Activated CD4-positive, alpha-beta T cell treated with anti-CD3 and anti-CD28 coated beads for 4 hours (primary cell): Measurements from ENCODE around the gene PRR12.
"Not testable (repeated sequence)": the region's sequence is repeated elsewhere in the genome, so short reads cannot be mapped to it uniquely, and the experiment has no call there.

Source experiments
- DNase-seq, 2 donors: peaks; one replicate each; pipeline ENCODE4 v3.0.0-alpha.2; 2020

PRR12 gene

DNA sequence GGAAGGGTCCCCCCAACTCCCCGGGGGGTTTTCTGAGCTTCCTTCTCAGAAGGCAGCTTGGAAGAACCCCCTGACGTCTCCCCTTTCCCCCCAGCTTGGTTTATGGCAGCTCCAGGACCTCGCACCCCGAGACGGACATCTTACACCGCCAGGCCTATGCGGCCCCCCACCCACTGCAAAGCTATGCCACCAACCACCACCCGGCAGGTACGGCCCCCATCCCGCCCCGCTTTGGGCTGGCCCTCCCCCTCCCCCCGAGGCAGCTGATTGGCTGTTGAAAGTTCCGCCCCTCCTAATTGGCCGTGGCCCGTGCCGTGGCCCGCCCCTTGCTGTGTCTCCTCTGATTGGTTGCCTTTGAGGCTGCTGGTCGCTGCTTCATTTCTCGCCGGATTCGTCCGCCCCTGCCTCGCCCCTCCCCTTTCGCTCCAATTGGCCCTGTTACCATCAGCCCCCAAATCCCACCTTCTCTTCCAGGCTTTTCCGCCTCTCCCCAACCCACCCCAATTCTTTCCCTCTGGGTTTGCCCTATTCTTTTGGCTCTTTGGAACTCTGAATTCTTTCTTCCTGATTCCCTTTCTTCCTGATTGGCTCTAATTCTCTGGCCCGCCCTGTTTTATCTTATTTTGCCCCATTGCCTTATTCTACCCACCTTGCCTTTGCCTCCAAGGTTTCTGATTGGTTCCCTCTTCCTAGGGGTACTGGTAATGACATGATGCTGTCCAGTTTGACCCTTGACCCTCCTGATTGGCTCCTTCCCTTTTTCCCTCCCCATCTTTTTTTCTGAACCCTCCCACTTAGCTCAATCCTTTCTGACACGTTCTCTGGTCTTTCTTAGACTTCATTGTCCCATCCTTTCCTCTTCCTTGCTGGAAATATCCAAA, 2.5 kb downstream of the PRR12 start:
- DNase-seq: peak; percentile 92

- DNase-seq: no peak
These were observed 3.4 kb downstream of the PRR12 start for GRCh38 chr19:49594157-49594992.

DNA sequence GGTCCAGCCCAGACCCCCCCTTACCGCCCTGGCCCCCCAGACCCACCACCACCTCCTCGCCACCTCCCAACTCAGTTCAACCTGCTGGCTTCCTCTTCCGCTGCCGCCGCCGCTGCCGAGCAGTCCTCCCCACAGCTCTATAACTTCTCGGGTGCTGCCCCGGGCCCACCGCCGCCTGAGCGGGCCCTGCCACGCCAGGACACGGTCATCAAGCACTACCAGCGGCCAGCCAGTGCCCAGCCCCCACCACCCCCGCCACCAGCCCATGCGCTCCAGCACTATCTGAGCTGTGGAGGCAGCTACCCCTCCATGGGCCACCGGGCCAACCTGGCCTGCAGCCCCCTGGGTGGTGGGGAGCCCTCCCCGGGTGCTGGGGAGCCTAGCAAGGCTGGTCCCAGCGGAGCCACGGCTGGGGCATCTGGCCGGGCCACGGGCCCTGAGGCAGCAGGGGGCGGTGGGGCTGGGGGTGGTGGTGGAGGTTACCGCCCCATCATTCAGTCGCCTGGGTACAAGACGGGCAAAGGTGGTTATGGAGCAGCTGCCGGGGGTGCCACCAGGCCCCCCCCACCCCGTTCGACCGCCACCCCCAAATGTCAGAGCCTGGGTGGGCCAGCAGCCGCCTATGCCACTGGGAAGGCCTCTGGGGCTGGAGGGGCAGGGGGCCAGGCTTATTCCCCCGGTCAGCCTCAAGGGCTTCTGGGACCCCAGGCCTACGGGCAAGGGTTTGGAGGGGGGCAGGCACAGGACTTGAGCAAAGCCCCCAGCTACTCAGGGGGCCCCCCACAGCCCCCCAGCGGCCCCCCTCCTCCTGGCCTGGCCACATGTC, 4.2 kb downstream of the PRR12 start:
- no peak for DNase-seq

DNA sequence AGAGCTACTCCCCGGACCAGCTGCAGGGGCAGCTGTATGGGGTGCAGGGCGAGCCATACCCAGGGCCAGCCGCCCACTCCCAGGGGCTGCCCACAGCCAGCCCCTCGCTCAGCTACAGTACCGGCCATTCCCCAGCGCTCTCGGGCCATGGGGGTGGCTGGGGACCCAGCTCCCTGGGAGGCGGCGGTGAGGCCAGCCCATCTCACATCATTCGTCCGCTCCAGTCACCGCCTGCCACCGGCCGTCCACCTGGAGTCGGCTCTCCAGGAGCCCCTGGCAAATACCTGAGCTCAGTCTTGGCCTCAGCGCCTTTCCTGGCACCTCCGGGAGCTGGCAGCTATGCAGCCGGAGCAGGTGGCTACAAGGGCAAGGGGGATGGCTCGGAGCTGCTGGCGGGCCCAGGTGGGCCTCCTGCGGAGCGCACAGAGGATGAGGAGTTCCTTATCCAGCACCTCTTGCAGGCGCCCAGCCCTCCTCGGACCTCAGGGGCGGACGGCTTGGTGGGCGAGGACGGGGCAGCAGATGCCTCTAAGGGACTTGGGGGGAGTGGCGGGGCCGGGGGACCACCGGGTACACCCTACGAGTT, 4.9 kb downstream of the PRR12 start:
- DNase-seq: no peak

GRCh38 chr19:49596407-49596806, 5.4 kb downstream of the PRR12 start:
- no peak for DNase-seq

DNA sequence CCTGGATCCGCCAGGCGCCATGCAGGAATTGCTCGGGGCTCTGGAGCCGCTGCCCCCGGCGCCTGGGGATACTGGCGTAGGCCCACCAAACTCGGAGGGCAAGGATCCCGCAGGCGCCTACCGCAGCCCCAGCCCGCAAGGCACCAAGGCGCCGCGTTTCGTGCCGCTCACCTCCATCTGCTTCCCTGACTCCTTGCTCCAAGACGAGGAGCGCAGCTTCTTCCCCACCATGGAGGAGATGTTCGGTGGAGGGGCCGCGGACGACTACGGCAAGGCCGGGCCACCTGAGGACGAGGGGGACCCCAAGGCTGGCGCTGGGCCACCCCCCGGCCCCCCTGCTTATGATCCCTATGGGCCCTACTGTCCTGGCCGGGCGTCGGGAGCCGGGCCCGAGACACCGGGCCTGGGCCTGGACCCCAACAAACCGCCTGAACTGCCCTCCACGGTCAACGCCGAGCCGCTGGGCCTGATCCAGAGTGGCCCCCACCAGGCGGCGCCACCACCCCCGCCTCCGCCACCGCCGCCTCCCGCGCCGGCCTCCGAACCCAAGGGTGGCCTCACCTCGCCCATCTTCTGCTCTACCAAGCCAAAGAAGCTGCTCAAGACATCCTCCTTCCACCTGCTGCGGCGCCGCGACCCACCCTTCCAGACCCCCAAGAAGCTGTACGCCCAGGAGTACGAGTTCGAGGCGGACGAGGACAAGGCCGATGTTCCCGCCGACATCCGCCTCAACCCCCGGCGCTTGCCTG, 6.1 kb downstream of the PRR12 start:
- no peak for DNase-seq

DNA sequence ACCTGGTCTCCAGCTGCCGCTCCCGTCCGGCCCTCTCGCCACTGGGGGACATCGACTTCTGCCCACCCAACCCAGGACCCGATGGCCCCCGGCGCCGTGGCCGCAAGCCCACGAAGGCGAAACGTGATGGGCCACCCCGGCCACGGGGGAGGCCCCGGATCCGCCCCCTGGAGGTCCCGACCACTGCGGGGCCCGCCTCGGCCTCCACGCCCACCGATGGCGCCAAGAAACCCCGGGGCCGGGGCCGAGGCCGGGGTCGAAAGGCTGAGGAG, 6.7 kb downstream of the PRR12 start:
- no peak for DNase-seq

DNA sequence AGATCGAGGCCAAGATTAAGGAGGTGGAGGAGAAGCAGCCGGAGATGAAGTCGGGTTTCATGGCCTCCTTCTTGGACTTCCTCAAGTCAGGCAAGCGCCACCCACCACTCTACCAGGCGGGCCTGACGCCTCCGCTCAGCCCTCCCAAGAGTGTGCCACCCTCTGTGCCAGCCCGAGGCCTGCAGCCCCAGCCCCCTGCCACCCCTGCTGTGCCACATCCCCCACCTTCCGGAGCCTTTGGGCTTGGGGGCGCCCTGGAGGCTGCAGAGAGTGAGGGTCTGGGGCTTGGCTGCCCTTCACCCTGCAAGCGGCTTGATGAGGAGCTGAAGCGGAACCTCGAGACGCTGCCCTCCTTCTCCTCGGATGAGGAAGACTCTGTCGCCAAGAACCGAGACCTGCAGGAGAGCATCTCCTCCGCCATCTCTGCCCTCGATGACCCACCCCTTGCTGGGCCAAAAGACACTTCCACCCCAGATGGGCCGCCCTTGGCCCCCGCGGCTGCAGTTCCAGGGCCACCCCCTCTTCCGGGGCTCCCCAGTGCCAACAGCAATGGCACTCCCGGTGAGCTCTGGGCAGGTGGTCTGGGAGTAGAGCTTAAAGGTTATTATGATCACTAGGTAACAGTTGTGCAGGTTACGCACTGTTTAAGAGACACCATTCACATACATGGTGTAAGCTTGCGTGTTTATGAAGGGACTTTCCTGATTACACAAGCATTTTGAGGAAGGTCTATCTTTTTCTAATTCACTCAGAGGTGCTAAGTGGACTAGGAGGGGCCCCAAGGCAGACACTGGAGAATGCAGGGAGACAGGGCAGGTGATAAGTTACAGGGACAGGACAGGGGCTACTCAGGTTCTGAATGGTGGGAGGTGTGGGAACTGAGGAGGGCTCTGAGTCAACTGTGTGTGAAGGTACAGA, 8.7 kb downstream of the PRR12 start:
- no peak for DNase-seq

- DNase-seq: no peak
These were observed 10.6 kb downstream of the PRR12 start for GRCh38 chr19:49601482-49602038.

- no peak for DNase-seq
These were observed 11.8 kb downstream of the PRR12 start for GRCh38 chr19:49602806-49603205.

DNA sequence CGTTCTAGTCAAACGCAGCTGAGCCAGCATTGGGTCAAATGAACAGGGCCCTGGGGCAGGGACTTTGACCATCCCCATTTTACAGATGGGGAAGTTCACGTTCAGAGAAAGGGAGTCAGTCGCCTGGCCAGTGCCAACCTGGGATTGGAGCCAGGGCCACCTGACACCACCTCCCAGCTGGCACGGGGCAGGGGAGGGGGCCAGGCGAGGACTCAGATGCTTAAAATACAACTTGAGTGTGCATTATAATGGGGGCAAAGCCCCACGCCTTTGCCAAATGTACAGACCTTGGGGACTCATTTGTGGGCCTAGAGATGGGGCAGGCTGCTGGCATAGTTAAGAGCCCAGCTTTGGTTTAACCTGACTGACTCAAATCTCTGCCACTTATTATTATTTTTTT, 14.6 kb downstream of the PRR12 start:
- no peak for DNase-seq

- DNase-seq: no peak
These were observed 18.6 kb downstream of the PRR12 start for GRCh38 chr19:49609499-49610092.

GRCh38 chr19:49613374-49613773, 22.4 kb downstream of the PRR12 start:
- DNase-seq: no peak

DNA sequence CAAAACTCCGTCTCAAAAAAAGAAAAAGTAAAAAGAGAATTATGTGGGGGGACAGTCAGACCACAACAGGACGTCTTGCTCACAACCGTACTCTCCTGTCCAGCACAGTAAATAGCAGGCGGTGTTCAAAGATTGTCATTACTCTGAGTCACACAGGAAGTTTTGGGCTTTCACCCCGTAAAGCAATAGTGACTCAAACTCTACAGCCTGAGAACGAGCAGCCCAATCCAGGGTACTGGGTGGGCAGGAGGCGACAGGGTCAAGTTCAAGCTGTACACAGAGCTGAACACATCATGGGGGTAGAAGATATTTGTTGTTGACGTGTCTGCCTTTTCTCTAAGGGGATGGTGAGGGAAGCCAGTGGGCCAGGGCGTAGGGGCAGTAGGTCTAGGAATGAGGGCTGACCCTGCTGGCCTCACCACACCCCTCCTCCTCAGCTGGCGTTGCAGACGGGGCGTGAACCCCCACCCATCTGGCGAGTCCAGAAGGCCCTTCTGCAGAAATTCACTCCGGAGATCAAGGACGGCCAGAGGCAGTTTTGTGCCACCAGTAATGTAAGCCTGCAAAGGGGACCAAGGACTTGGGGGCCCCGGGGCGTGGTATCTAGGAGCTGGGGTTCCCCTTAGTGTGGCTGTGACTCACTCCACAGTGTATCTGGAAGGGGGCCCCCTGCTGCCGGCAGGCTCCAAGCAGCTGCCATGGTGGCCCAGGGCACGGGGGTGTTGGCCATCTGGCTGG, 23.3 kb downstream of the PRR12 start:
- no peak for DNase-seq

GRCh38 chr19:49615861-49616260, 24.9 kb downstream of the PRR12 start:
- no peak for DNase-seq

GRCh38 chr19:49616532-49616931, 25.6 kb downstream of the PRR12 start:
- no peak for DNase-seq

DNA sequence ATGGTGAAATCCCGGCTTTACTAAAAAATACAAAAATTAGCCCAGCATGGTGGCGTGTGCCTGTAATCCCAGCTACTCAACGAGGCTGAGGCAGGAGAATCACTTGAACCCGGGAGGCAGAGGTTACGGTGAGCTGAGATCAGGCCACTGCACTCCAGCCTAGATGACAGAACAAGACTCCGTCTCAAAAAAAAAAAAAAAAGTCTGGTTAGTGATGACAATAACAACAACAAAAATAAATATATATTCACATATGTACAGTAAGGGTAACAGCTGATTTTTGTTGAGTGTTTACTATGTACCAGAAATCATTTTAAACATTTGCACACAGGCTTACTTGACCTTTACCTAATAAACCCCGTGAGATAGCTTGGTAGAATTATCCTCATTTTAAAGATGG, 26.0 kb downstream of the PRR12 start:
- no peak for DNase-seq

DNA sequence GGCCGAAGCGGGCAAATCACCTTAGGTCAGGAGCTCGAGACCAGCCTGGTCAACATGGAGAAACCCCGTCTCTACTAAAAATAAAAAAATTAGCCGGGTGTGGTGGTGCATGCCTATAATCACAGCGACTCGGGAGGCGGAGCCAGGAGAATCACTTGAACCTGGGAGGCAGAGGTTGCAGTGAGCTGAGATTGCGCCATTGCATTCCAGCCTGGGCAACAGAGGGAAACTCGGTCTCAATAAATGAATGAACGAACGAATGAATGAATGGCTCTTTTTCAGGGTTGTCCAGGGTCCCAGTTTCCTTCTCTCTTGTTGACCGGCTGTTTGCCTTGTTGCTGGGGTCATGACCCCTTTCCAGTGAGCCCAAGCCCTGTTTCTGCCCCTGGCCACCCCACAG, 26.9 kb downstream of the PRR12 start:
- DNase-seq: not testable (repeated sequence)
